Fibroblast of lung (primary cell): ENCODE measurements around the gene APBB2.

Experiments used
- EZH2 ChIP-seq: IDR thresholded peaks from 2 replicates; pipeline ENCODE4 v1.5.1; 2012; ENCODE audit warnings: low read length, control low read depth, mild to moderate bottlenecking; ENCODE audit errors: missing control alignments
- TF ChIP-seq, protein P1 (sequence below), 2 donors: IDR thresholded peaks in 1 of 2; conservative IDR thresholded peaks in 1 of 2; 1 replicate in 1 of 2; 2 replicates in 1 of 2; pipeline ENCODE4 v1.5.1; 2011 to 2012; ENCODE audit warnings: low read length in 2 of 2, control low read depth in 1 of 2, inconsistent platforms in 1 of 2, low read depth in 1 of 2, mild to moderate bottlenecking in 1 of 2

DNA sequence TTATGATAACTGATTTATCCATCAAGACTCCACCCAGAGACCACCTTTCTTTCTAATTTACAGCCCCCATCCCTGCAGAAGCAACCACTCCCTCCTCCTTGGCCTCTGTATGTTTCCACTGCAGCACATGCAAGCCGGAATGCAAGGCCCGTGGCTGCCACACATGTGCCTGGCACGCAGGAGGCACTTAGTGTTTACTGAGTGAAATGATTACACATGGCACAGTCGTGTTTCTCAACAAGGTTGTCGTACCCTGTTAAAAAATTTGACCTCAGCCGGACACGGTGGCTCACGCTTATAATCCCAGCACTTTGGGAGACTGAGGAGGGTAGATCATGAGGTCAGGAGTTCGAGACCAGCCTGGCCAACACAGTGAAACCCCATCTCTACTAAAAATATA, 104.3 kb downstream of the APBB2 start:
- TF ChIP-seq, protein P1, sequence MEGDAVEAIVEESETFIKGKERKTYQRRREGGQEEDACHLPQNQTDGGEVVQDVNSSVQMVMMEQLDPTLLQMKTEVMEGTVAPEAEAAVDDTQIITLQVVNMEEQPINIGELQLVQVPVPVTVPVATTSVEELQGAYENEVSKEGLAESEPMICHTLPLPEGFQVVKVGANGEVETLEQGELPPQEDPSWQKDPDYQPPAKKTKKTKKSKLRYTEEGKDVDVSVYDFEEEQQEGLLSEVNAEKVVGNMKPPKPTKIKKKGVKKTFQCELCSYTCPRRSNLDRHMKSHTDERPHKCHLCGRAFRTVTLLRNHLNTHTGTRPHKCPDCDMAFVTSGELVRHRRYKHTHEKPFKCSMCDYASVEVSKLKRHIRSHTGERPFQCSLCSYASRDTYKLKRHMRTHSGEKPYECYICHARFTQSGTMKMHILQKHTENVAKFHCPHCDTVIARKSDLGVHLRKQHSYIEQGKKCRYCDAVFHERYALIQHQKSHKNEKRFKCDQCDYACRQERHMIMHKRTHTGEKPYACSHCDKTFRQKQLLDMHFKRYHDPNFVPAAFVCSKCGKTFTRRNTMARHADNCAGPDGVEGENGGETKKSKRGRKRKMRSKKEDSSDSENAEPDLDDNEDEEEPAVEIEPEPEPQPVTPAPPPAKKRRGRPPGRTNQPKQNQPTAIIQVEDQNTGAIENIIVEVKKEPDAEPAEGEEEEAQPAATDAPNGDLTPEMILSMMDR (conservative IDR thresholded peaks at IDR 0.05 in 1 of 2, IDR thresholded peaks at IDR 0.05 in 1 of 2; ENCODE audit: low read depth in 1 of 2, low read length in 2 of 2) = no peak
- no peak for TF ChIP-seq EZH2
